Psoas muscle (tissue), 8 donors: ENCODE measurements around the gene FDX1. TPM values are rescaled to one million over a fixed set of nuclear protein-coding genes. Genes with fewer than 3 reads are reported as not detected.

Source experiments
- ATAC-seq, 4 donors: fragments of 200-7000 bp; cut with Tn5 transposase; one replicate each; pipeline ENCODE4 v1.9.1; 2020; ENCODE audit warnings: moderate library complexity in 3 of 4, mild to moderate bottlenecking in 2 of 4
- DNase-seq, 2 donors: peaks; one replicate each; pipeline ENCODE4 v3.0.0-alpha.2; 2020
- H3K27ac ChIP-seq: fragments of 200-600 bp; one replicate; pipeline ENCODE4 v1.8.0; 2022
- H3K27me3 ChIP-seq, 3 donors: fragments of 200-600 bp in 1 of 3; one replicate each; pipeline versions ENCODE4 v1.6.1 to v1.8.0; 2013 to 2022; ENCODE audit warnings: low read length in 2 of 3, mild to moderate bottlenecking in 2 of 3, moderate library complexity in 1 of 3; ENCODE audit not compliant: insufficient read depth in 3 of 3
- H3K36me3 ChIP-seq, 2 donors: fragments of 200-600 bp in 1 of 2; one replicate each; pipeline versions ENCODE4 v1.6.1 to v1.8.0; 2013 to 2022; ENCODE audit warnings: low read depth in 1 of 2, mild to moderate bottlenecking in 1 of 2, moderate library complexity in 1 of 2; ENCODE audit not compliant: insufficient read depth in 1 of 2
- H3K4me1 ChIP-seq: fragments of 200-600 bp; one replicate; pipeline ENCODE4 v1.8.0; 2022
- H3K4me3 ChIP-seq: fragments of 200-600 bp; one replicate; pipeline ENCODE4 v1.8.0; 2022; ENCODE audit warnings: mild to moderate bottlenecking
- H3K9me3 ChIP-seq: fragments of 200-600 bp; one replicate; pipeline ENCODE4 v1.8.0; 2022
- WGBS, 3 donors: extraction: QIAGEN DNeasy Blood & Tissue Kit; methylation state at CpG; one replicate each; pipeline versions ENCODE4 v1.1.6 to v1.1.7; 2013; 5-methylcytosine and 5-hydroxymethylcytosine counted together
- intact Hi-C, 2 donors: fragments of 100-400 bp; cut with DNase I; formaldehyde crosslinking; loops; one replicate each; pipeline versions ENCODE4 v1.11.0 to v1.14.2; 2022
- polyA plus RNA-seq, 3 donors: library from polyadenylated mRNA; stranded (reverse); fragments of 200-250 nt; gene quantifications; one replicate each; pipeline ENCODE4 v1.2.3, GENCODE V29; 2013
- total RNA-seq, 4 donors: library from RNA; stranded (reverse); fragmentation: NEBNext Ultra II Directional in 2 of 4; extraction: Animal tissue kit (Norgen Biotek cat#: 25700) in 2 of 4; gene quantifications; one replicate each; pipeline versions ENCODE4 v1.2.1 to v1.2.4, GENCODE V29; 2021 to 2023
- TF ChIP-seq, protein P1 (sequence below): fragments of 200-600 bp; IDR thresholded peaks from one replicate; pipeline ENCODE4 v1.8.0; 2022; ENCODE audit warnings: antibody characterized with exemption
- donor health status: healthy with polysubstance abuse.
- donor health status: DM: no; HTN: no; CAD: no; lungs with moderate emphysema.
- donor health status: Bipolar disorder and iron deficiency.
- donor health status: healthy.
- donor health status: DM: yes; HTN: yes; CAD: no.
- donor health status: DM: no; HTN: no; CAD: no.
- donor health status: DM: no; HTN: no; CAD: no.
- donor health status: DM: yes; HTN: yes; CAD: no.

The FDX1 gene
- total and polyA plus RNA-seq, 7 donors: 13.6 to 23.7 (median 15.2) TPM

DNA sequence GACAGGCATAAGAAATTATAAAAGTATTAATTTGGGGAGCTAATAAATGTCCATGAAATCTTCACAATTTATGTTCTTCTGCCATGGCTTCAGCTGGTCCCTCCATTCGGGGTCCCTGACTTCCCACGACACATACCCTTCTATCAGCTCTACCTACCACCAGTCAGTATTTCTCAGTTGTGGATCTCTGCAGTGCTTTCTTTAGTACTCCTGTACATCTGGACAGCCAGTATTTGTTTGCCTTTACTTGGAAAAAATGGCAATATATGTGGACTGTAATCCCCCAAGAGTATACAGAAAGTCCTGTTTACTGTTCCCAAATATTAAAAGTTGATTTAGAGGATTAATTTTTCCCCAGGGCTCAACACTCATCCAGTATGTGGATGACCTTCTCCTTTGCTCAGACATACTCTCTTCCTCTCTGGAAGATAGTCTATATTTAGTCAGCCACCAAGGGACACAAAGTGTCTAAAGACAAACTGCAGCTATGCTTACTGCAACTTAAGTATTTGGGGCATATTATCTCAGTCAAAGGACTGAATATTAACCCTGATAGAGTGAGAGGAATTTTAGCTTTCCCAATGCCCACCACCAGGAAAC, 7.3 kb upstream of the FDX1 start:
- WGBS, 3 donors: 86 to 89% (median 89%) methylated on average over 2 of the region's 2 CpGs
- no peaks in the 10 kb centered on the region for H3K36me3 ChIP-seq
- no peaks in the 10 kb centered on the region for H3K9me3 ChIP-seq
- TF ChIP-seq, protein P1, sequence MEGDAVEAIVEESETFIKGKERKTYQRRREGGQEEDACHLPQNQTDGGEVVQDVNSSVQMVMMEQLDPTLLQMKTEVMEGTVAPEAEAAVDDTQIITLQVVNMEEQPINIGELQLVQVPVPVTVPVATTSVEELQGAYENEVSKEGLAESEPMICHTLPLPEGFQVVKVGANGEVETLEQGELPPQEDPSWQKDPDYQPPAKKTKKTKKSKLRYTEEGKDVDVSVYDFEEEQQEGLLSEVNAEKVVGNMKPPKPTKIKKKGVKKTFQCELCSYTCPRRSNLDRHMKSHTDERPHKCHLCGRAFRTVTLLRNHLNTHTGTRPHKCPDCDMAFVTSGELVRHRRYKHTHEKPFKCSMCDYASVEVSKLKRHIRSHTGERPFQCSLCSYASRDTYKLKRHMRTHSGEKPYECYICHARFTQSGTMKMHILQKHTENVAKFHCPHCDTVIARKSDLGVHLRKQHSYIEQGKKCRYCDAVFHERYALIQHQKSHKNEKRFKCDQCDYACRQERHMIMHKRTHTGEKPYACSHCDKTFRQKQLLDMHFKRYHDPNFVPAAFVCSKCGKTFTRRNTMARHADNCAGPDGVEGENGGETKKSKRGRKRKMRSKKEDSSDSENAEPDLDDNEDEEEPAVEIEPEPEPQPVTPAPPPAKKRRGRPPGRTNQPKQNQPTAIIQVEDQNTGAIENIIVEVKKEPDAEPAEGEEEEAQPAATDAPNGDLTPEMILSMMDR: no peak
- ATAC-seq (no peak), DNase-seq (no peak)
- H3K4me3 ChIP-seq: no peak overlapping the region
- no peaks in the 10 kb centered on the region for H3K4me1 ChIP-seq
- H3K27ac ChIP-seq: no peak overlapping the region
- intact Hi-C loops: loop anchor here in 1 of 2 donors (10.0 kb wide), 1 partner anchor 128 kb away; the partner anchor contains the start of gene RDX
- no peaks in the 10 kb centered on the region for H3K27me3 ChIP-seq

DNA sequence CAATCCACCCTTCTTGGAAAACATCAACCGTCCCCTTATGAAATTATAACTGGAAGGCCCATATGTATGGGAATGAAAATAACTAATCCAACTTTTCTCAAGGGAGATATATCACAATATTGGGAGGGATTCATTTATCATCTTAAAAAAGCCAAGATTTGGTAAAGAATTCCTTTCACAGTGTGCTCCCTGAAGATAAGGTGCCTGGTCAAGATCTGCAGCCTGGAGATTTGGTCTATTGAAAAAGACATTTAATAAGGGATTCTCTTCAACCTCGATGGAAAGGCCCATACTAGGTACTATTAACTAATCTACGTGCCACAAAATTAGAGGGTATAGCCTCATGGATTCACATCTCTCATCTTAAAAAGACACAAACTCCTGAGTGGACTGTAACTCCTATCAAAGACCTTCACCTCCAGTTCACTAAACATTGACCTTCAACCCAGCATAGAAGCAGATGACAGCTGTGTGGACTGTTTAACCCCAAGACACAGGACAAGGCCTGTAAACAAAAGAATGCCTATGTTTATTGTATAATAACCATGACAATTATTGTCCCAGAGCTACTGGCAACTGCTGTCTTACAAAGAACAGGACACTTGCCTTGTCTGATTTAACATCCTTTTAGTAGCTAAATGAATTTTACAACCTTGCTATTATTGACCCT, 4.8 kb upstream of the FDX1 start:
- ATAC-seq (no peak), DNase-seq (no peak)
- intact Hi-C loops: loop anchor here in 1 of 2 donors (10.0 kb wide), 1 partner anchor 130 kb away; the partner anchor contains the start of gene RDX
- H3K4me3 ChIP-seq: no peak overlapping the region
- no peaks in the 10 kb centered on the region for H3K27me3 ChIP-seq
- TF ChIP-seq, protein P1: no peak
- H3K36me3 ChIP-seq: no peaks in the 10 kb centered on the region
- no peaks in the 10 kb centered on the region for H3K4me1 ChIP-seq
- no peak overlapping the region for H3K27ac ChIP-seq
- 83 to 86% (median 83%) methylated on average over 3 of the region's 3 CpGs for WGBS, 3 donors
- no peaks in the 10 kb centered on the region for H3K9me3 ChIP-seq

- Histone ChIP-seq H3K36me3 (no peaks in the 10 kb centered on the region), H3K27me3 (no peaks in the 10 kb centered on the region), H3K4me1 (no peaks in the 10 kb centered on the region), H3K27ac (no peak overlapping the region), H3K4me3 (no peak overlapping the region), H3K9me3 (no peaks in the 10 kb centered on the region)
- intact Hi-C loops: loop anchor here in 1 of 2 donors (10.0 kb wide), 1 partner anchor 131 kb away; the partner anchor contains the start of gene RDX
- DNase-seq (no peak), ATAC-seq (no peak)
- TF ChIP-seq, protein P1: no peak
- 78 to 79% (median 79%) methylated on average over 9 of the region's 9 CpGs for WGBS, 3 donors
These were observed 3.8 kb upstream of the FDX1 start for GRCh38 chr11:110425751-110426545.

DNA sequence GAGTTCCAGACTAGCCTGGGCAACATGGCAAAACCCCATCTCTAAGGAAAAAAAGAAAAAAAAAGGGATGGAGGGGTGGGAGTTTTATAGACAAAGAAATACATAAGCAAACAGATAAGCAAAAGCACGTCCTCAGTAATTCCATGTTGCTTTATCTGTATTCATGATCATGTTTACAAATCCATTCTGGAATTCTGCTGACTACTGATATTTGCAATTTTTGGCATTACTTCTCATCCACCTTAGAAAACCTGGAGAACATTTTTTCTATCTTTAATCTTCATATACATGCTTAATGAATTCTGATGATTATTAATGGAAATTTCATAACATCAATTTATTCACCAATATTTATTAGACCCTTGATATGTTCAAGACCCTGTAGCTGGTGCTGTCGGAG, 1.7 kb upstream of the FDX1 start:
- H3K4me1 ChIP-seq: peaks cover 20% of the 10 kb centered on the region
- intact Hi-C loops: loop anchor here in 1 of 2 donors (10.0 kb wide), 1 partner anchor 133 kb away; the partner anchor contains the start of gene RDX
- H3K36me3 ChIP-seq: no peaks in the 10 kb centered on the region
- H3K27me3 ChIP-seq: no peaks in the 10 kb centered on the region
- DNase-seq (no peak), ATAC-seq (no peak)
- H3K9me3 ChIP-seq: no peaks in the 10 kb centered on the region
- TF ChIP-seq, protein P1: no peak
- 95 to 97% (median 97%) methylated on average over 2 of the region's 2 CpGs for WGBS, 3 donors
- H3K27ac ChIP-seq: no peak overlapping the region
- no peak overlapping the region for H3K4me3 ChIP-seq
